H1 (cell line): ENCODE measurements around the gene SMOC2. TPM values are rescaled to one million over a fixed set of nuclear protein-coding genes. Genes with fewer than 3 reads are reported as not detected.

Experiments
- CTCF ChIA-PET: fragments of 300-600 bp; sonication (Branson Sonifier 250); formaldehyde crosslinking; loops from one replicate; lab custom pipeline; 2021; ENCODE audit not compliant: partially characterized antibody; lab: Charles Lee
- POLR2A ChIA-PET: fragments of 300-600 bp; sonication (Branson Sonifier 250); formaldehyde crosslinking; loops from one replicate; lab custom pipeline; 2021; ENCODE audit warnings: inconsistent platforms; ENCODE audit not compliant: partially characterized antibody; lab: Charles Lee
- DNase-seq, 2 experiments: peaks; one replicate each; pipeline versions ENCODE4 v3.0.0 to v3.0.0-alpha.2; 2010 to 2022; ENCODE audit warnings: low spot score in 2 of 2, low read depth in 1 of 2, mixed read lengths in 1 of 2
- FAIRE-seq: peaks from 2 replicates; lab custom pipeline; 2011; peaks lifted over from hg19 to GRCh38; lab: Jason Lieb, UNC
- H2AFZ ChIP-seq: 2 replicates; pipeline ENCODE4 v1.8.1; 2012; ENCODE audit warnings: low read length, inconsistent platforms
- H2AK5ac ChIP-seq: 2 replicates; pipeline ENCODE4 v1.6.1; 2013; ENCODE audit warnings: low read depth, low read length
- H2BK120ac ChIP-seq: replicated peaks from 2 replicates; pipeline ENCODE3; 2013; ENCODE audit warnings: low read depth, low read length, inconsistent platforms
- H2BK12ac ChIP-seq: 2 replicates; pipeline ENCODE4 v1.6.1; 2013; ENCODE audit warnings: low read depth, low read length
- H2BK15ac ChIP-seq: 2 replicates; pipeline ENCODE4 v1.6.1; 2013; ENCODE audit warnings: low read length
- H2BK20ac ChIP-seq: 2 replicates; pipeline ENCODE4 v1.6.1; 2013; ENCODE audit warnings: low read length
- H2BK5ac ChIP-seq: 2 replicates; pipeline ENCODE4 v1.6.1; 2013; ENCODE audit warnings: low read depth, low read length
- H3K14ac ChIP-seq: 2 replicates; pipeline ENCODE4 v1.6.1; 2013; ENCODE audit warnings: inconsistent platforms; ENCODE audit not compliant: insufficient read length
- H3K18ac ChIP-seq: 2 replicates; pipeline ENCODE4 v1.6.1; 2013; ENCODE audit warnings: low read length; ENCODE audit errors: extremely low read depth
- H3K23ac ChIP-seq: 2 replicates; pipeline ENCODE4 v1.6.1; 2013; ENCODE audit warnings: inconsistent platforms; ENCODE audit not compliant: insufficient read length
- H3K23me2 ChIP-seq: 2 replicates; pipeline ENCODE4 v1.6.1; 2013; ENCODE audit warnings: low read depth, low read length
- H3K27ac ChIP-seq: 2 replicates; pipeline ENCODE4 v1.6.1; 2011; ENCODE audit warnings: low read depth, low read length, inconsistent platforms
- H3K27me3 ChIP-seq, 4 experiments: replicated peaks in 1 of 4; 1 replicate in 1 of 4; 2 replicates in 3 of 4; pipeline versions ENCODE4 v1.6.1 to v1.8.1; 2011 to 2013; ENCODE audit warnings: low read length in 3 of 4, mild to moderate bottlenecking in 3 of 4, inconsistent platforms in 2 of 4, mixed read lengths in 2 of 4, moderate library complexity in 1 of 4; ENCODE audit not compliant: control insufficient read depth in 3 of 4, insufficient read depth in 3 of 4; ENCODE audit errors: extremely low read depth in 1 of 4
- H3K36me3 ChIP-seq, 4 experiments: 2 replicates each; pipeline versions ENCODE4 v1.6.1 to v1.8.1; 2011 to 2013; ENCODE audit warnings: mild to moderate bottlenecking in 4 of 4, low read length in 3 of 4, moderate library complexity in 2 of 4, control low read depth in 1 of 4, inconsistent platforms in 1 of 4; ENCODE audit not compliant: insufficient read depth in 4 of 4, control insufficient read depth in 2 of 4
- H3K4ac ChIP-seq: replicated peaks from 2 replicates; pipeline ENCODE3; 2013; ENCODE audit warnings: low read length, low read depth, mixed read lengths, inconsistent platforms; ENCODE audit not compliant: insufficient read length
- H3K4me1 ChIP-seq, 4 experiments: replicated peaks in 1 of 4; 1 replicate in 1 of 4; 2 replicates in 3 of 4; pipeline versions ENCODE4 v1.6.1 to v1.8.1; 2011 to 2013; ENCODE audit warnings: low read length in 3 of 4, inconsistent platforms in 2 of 4, mixed read lengths in 1 of 4; ENCODE audit not compliant: insufficient read depth in 4 of 4, control insufficient read depth in 3 of 4
- H3K4me2 ChIP-seq, 2 experiments: 2 replicates each; pipeline versions ENCODE4 v1.6.1 to v1.8.1; 2011 to 2013; ENCODE audit warnings: low read depth in 2 of 2, low read length in 2 of 2, control low read depth in 1 of 2, inconsistent platforms in 1 of 2, mild to moderate bottlenecking in 1 of 2; ENCODE audit not compliant: insufficient read depth in 1 of 2
- H3K4me3 ChIP-seq, 4 experiments: fragments of 200-600, 300-600 bp in 1 of 4; sonication (generic), shearing (Covaris generic), sonication (Bioruptor Twin) in 1 of 4; 2 replicates each; pipeline versions ENCODE4 v1.5.1 to v1.8.1; 2011 to 2016; ENCODE audit warnings: low read length in 4 of 4, low read depth in 3 of 4, control low read depth in 2 of 4, inconsistent platforms in 2 of 4, mild to moderate bottlenecking in 2 of 4, mixed read lengths in 1 of 4, moderate library complexity in 1 of 4; ENCODE audit not compliant: insufficient read depth in 2 of 4; ENCODE audit errors: extremely low read depth in 1 of 4
- H3K56ac ChIP-seq: replicated peaks from 2 replicates; pipeline ENCODE3; 2013; ENCODE audit warnings: low read depth, mild to moderate bottlenecking, mixed read lengths, low read length, inconsistent platforms; ENCODE audit not compliant: insufficient read length
- H3K79me1 ChIP-seq: 2 replicates; pipeline ENCODE4 v1.6.1; 2013; ENCODE audit warnings: low read depth, low read length, control low read depth
- H3K79me2 ChIP-seq, 2 experiments: 2 replicates each; pipeline versions ENCODE4 v1.6.1 to v1.8.1; 2012 to 2013; ENCODE audit warnings: low read length in 2 of 2, mild to moderate bottlenecking in 2 of 2, inconsistent platforms in 1 of 2; ENCODE audit not compliant: insufficient read depth in 2 of 2, control insufficient read depth in 1 of 2
- H3K9ac ChIP-seq, 4 experiments: replicated peaks in 1 of 4; 1 replicate in 1 of 4; 2 replicates in 3 of 4; pipeline versions ENCODE4 v1.6.1 to v1.8.1; 2011 to 2013; ENCODE audit warnings: low read depth in 3 of 4, low read length in 3 of 4, control low read depth in 2 of 4, mild to moderate bottlenecking in 2 of 4, moderate library complexity in 2 of 4, inconsistent platforms in 1 of 4; ENCODE audit errors: extremely low read depth in 1 of 4
- H3K9me3 ChIP-seq, 2 experiments: 2 replicates each; pipeline versions ENCODE4 v1.6.1 to v1.8.1; 2012 to 2013; ENCODE audit warnings: mild to moderate bottlenecking in 2 of 2, moderate library complexity in 2 of 2, control low read depth in 1 of 2, inconsistent platforms in 1 of 2, low read depth in 1 of 2, low read length in 1 of 2, mixed read lengths in 1 of 2; ENCODE audit not compliant: insufficient read depth in 2 of 2
- H4K20me1 ChIP-seq, 2 experiments: replicated peaks in 1 of 2; 2 replicates each; pipeline versions ENCODE3 to v1.8.1; 2011 to 2013; ENCODE audit warnings: inconsistent platforms in 2 of 2, low read length in 2 of 2, mild to moderate bottlenecking in 1 of 2; ENCODE audit not compliant: insufficient read depth in 2 of 2, control insufficient read depth in 1 of 2
- H4K5ac ChIP-seq: 2 replicates; pipeline ENCODE4 v1.6.1; 2013; ENCODE audit warnings: low read length, low read depth, mixed read lengths, inconsistent platforms; ENCODE audit not compliant: insufficient read length
- H4K8ac ChIP-seq: 2 replicates; pipeline ENCODE4 v1.8.0; 2013; ENCODE audit warnings: mild to moderate bottlenecking, moderate library complexity, low read length, inconsistent platforms; ENCODE audit not compliant: insufficient read depth; ENCODE audit errors: extremely low read depth
- H4K91ac ChIP-seq: replicated peaks from 2 replicates; pipeline ENCODE3; 2013; ENCODE audit warnings: low read length, mixed read lengths, inconsistent platforms; ENCODE audit not compliant: insufficient read length
- CBX5 ChIP-seq: fragments of 300-800, 300-1000 bp; sonication (generic); IDR thresholded peaks from 2 replicates; pipeline ENCODE4 v1.7.1; 2016; ENCODE audit warnings: antibody characterized with exemption, low read length, low read depth
- CHD1 ChIP-seq: IDR thresholded peaks from 2 replicates; pipeline ENCODE4 v1.6.1; 2012; ENCODE audit warnings: low read depth, low read length, improper control_type of control experiment
- FOSL1 ChIP-seq: IDR thresholded peaks from 2 replicates; pipeline ENCODE4 v1.6.1; 2011; ENCODE audit warnings: mild to moderate bottlenecking, low read depth, low read length, moderate library complexity; ENCODE audit not compliant: insufficient read depth
- GTF2F1 ChIP-seq: IDR thresholded peaks from 2 replicates; pipeline ENCODE4 v1.6.1; 2012; ENCODE audit warnings: low read depth, low read length, improper control_type of control experiment, borderline replicate concordance
- JUN ChIP-seq: IDR thresholded peaks from 2 replicates; pipeline ENCODE4 v1.6.1; 2011; ENCODE audit warnings: low read depth, mild to moderate bottlenecking, improper control_type of control experiment, low read length
- JUND ChIP-seq: IDR thresholded peaks from 2 replicates; pipeline ENCODE4 v1.6.1; 2011; ENCODE audit warnings: mild to moderate bottlenecking, improper control_type of control experiment, low read length
- KDM1A ChIP-seq: fragments of 200-600, 300-600 bp; sonication (generic); IDR thresholded peaks from 2 replicates; pipeline ENCODE4 v1.7.1; 2016; ENCODE audit warnings: mild to moderate bottlenecking, low read length, borderline replicate concordance
- SAP30 ChIP-seq: fragments of 300-600 bp; sonication (generic); IDR thresholded peaks from 2 replicates; pipeline ENCODE4 v1.7.1; 2012; ENCODE audit warnings: low read length, moderate library complexity, mild to moderate bottlenecking, inconsistent platforms; ENCODE audit not compliant: insufficient read depth, insufficient replicate concordance
- SIN3A ChIP-seq, 2 experiments: IDR thresholded peaks in 1 of 2; conservative IDR thresholded peaks in 1 of 2; 2 replicates each; pipeline ENCODE4 v1.6.1; 2011 to 2012; ENCODE audit warnings: low read length in 2 of 2, improper control_type of control experiment in 1 of 2, low read depth in 1 of 2, mild to moderate bottlenecking in 1 of 2
- SP2 ChIP-seq: IDR thresholded peaks from 2 replicates; pipeline ENCODE4 v1.6.1; 2012; ENCODE audit warnings: mild to moderate bottlenecking, low read length, inconsistent platforms
- SRF ChIP-seq: IDR thresholded peaks from 2 replicates; pipeline ENCODE4 v1.6.1; 2011; ENCODE audit warnings: mild to moderate bottlenecking, low read depth, low read length, moderate library complexity
- TEAD4 ChIP-seq: IDR thresholded peaks from 2 replicates; pipeline ENCODE4 v1.6.1; 2012; ENCODE audit warnings: low read depth, low read length, inconsistent platforms, mixed read lengths
- WGBS, 2 experiments: shearing (Covaris generic) in 1 of 2; methylation state at CpG; one replicate each; pipeline versions ENCODE4 v1.1.6 to v1.1.7; 2013 to 2015; ENCODE audit warnings: low lambda C conversion rate in 2 of 2, mixed read lengths in 2 of 2, inconsistent platforms in 1 of 2, low coverage in 1 of 2, missing lambda C conversion rate in 1 of 2; ENCODE audit not compliant: insufficient replicate concordance in 2 of 2, insufficient coverage in 1 of 2, insufficient read length in 1 of 2; ENCODE audit errors: extremely low coverage in 1 of 2, missing lambda C conversion rate in 1 of 2; 5-methylcytosine and 5-hydroxymethylcytosine counted together
- polyA plus RNA-seq, 7 experiments: library from polyadenylated mRNA; depleted of rRNA in 3 of 7; stranded (reverse) in 5 of 7; unstranded in 2 of 7; fragments of >200 nt in 5 of 7; fragments of 200-250 nt in 2 of 7; gene quantifications; 1 replicate in 5 of 7; 2 replicates in 1 of 7; 4 replicates in 1 of 7; pipeline versions ENCODE4 v1.2.1 to v1.2.3, GENCODE V29; 2011 to 2013; ENCODE audit warnings: missing spikeins in 2 of 7, mixed read lengths in 2 of 7
- total RNA-seq: library from RNA; stranded (reverse); fragmentation: NEBNext Ultra II Directional; extraction: Animal tissue kit (Norgen Biotek cat#: 25700); gene quantifications from 2 replicates; pipeline ENCODE4 v1.2.1, GENCODE V29; 2021

The SMOC2 gene
- total and polyA plus RNA-seq, 2 of the 8 experiments (the other 6 are each of a cell fraction or from before 2014, with no cell fraction given), result 7.7 to 8.5 TPM

DNA sequence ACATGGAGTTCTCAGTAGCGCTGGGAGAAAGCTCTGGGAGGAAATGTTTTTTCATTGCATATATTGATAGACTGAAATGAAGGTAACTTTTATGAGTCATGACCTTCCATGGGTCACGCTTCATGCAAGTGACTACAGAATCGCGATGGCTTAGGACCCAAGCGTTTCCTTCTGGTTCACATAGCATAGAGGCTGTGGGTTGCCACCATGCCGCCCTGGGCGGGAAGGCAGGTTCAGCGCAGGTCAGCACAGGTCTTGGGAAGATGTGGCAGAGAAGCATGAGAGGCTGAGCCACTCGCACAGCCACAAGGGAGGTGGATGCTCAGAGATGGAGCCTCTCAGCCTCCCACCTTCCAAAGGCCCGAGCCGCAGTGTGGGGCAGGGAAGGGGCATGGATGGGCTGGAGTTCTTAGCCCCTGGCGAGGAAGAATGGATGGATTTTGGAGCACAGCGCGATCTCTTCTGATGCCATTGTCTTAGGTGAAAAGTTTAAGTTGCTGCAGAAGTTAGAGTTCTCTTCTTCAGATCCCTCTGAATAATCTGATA lies 219.5 kb downstream of the SMOC2 start:
- no peak for FAIRE-seq
- Histone ChIP-seq H3K9ac (no peak overlapping the region), H2BK20ac (no peak overlapping the region), H3K56ac (no peak overlapping the region), H2AFZ (no peak overlapping the region), H3K27ac (no peak overlapping the region), H2AK5ac (no peak overlapping the region), H3K4me1 (peaks cover 0 to 4% (median 0%) of the 10 kb centered on the region in 4 experiments; a peak in 1 of 7 replicates), H4K91ac (no peak overlapping the region), H2BK12ac (no peak overlapping the region), H3K4ac (no peak overlapping the region)
- WGBS, 2 experiments, result 89% methylated on average over 14 of the region's 14 CpGs; no CpG with 5 or more reads in 1 of the 2 experiments
- POLR2A ChIA-PET, result no interaction called here
- TF ChIP-seq CBX5, result no peak
- TF ChIP-seq KDM1A, result no peak
- TF ChIP-seq JUND, result no peak
- TF ChIP-seq GTF2F1, result no peak
- TF ChIP-seq JUN, result no peak
- no peak for TF ChIP-seq SAP30
- no peak for TF ChIP-seq SIN3A (conservative IDR thresholded peaks at IDR 0.05 in 1 of 2, IDR thresholded peaks at IDR 0.05 in 1 of 2; ENCODE audit: low read depth in 1 of 2, low read length in 2 of 2)
- no peak for TF ChIP-seq TEAD4
- no peak for TF ChIP-seq SP2
- no peak for TF ChIP-seq CHD1
- no peak for TF ChIP-seq SRF
- no peak for TF ChIP-seq FOSL1
- TF ChIP-seq, all 59 proteins: peak for 0
- DNase-seq, result peak in 1 of 2 experiments; percentile 24
- H3K4me2 ChIP-seq, result no peak overlapping the region
- CTCF ChIA-PET, result interaction anchor here (1.1 kb wide), 1 partner anchor 57 kb away, joined by 3 read pairs; no protein-coding TSS in a partner anchor
- H2BK15ac ChIP-seq, result no peak overlapping the region
- peaks cover 11% of the 10 kb centered on the region; the same call in 1 of the 2 replicates for H3K23me2 ChIP-seq
- no peak overlapping the region for H4K5ac ChIP-seq
- H3K9me3 ChIP-seq, result 0 out of 4 replicates have a peak, but pooled peaks cover under 1 to 4% of the 10 kb centered on the region in 2 experiments
- no peaks in the 10 kb centered on the region for H4K20me1 ChIP-seq
- no peaks in the 10 kb centered on the region for H3K27me3 ChIP-seq
- H3K36me3 ChIP-seq, result no peaks in the 10 kb centered on the region
- no peaks in the 10 kb centered on the region for H3K79me2 ChIP-seq
- no peak overlapping the region for H3K18ac ChIP-seq
- no peak overlapping the region for H3K4me3 ChIP-seq
- H2BK120ac ChIP-seq, result no peak overlapping the region
- no peak overlapping the region for H3K14ac ChIP-seq
- H3K79me1 ChIP-seq, result no peaks in the 10 kb centered on the region
- H2BK5ac ChIP-seq, result no peak overlapping the region
- H4K8ac ChIP-seq, result no peak overlapping the region
- H3K23ac ChIP-seq, result no peak overlapping the region
